WTC11 (cell line): Measurements from ENCODE around the gene GFOD1. TPM values are rescaled to one million over a fixed set of nuclear protein-coding genes. Genes with fewer than 3 reads are reported as not detected.

ENCODE experiments used
- ATAC-seq: fragments of 200-7000 bp; cut with Tn5 transposase; 2 replicates; pipeline ENCODE4 v1.10.0; 2021; ENCODE audit warnings: mild to moderate bottlenecking, moderate library complexity
- CTCF ChIA-PET: fragments of 300-600 bp; sonication (Branson Sonifier 250); formaldehyde crosslinking; loops from one replicate; lab custom pipeline; 2021; ENCODE audit warnings: antibody characterized with exemption; lab: Charles Lee
- POLR2A ChIA-PET: fragments of 350-600 bp; sonication (Branson Sonifier 250); formaldehyde crosslinking; loops from one replicate; lab custom pipeline; 2021; ENCODE audit warnings: antibody characterized with exemption; lab: Charles Lee
- DNase-seq: peaks from one replicate; pipeline ENCODE4 v3.0.0; 2021; ENCODE audit warnings: low spot score
- H3K27ac Mint-ChIP-seq: 2 replicates; pipeline ENCODE4 v1.8.0; 2021; ENCODE audit warnings: mixed read lengths
- H3K27me3 Mint-ChIP-seq: 2 replicates; pipeline ENCODE4 v1.8.0; 2021; ENCODE audit warnings: low read depth, mild to moderate bottlenecking, moderate library complexity, mixed read lengths
- H3K36me3 Mint-ChIP-seq: 2 replicates; pipeline ENCODE4 v1.8.0; 2021; ENCODE audit warnings: mixed read lengths
- H3K4me1 Mint-ChIP-seq: 2 replicates; pipeline ENCODE4 v1.8.0; 2022; ENCODE audit warnings: mixed read lengths
- H3K4me3 Mint-ChIP-seq: 2 replicates; pipeline ENCODE4 v1.8.0; 2021; ENCODE audit warnings: mild to moderate bottlenecking, moderate library complexity, mixed read lengths
- H3K9me3 Mint-ChIP-seq: 2 replicates; pipeline ENCODE4 v1.8.0; 2021; ENCODE audit warnings: mixed read lengths
- E2F4 ChIP-seq: sonication (generic); formaldehyde crosslinking; IDR thresholded peaks from 2 replicates; pipeline ENCODE4 v1.8.1; 2022; ENCODE audit warnings: low read depth, mild to moderate bottlenecking, moderate library complexity, missing genetic modification reagents, borderline replicate concordance
- ETV6 ChIP-seq: sonication (generic); formaldehyde crosslinking; IDR thresholded peaks from 2 replicates; pipeline ENCODE4 v1.8.1; 2022; ENCODE audit warnings: mild to moderate bottlenecking, missing genetic modification reagents
- FOXK1 ChIP-seq: sonication (generic); formaldehyde crosslinking; IDR thresholded peaks from 2 replicates; pipeline ENCODE4 v1.8.0; 2022; ENCODE audit warnings: mild to moderate bottlenecking, moderate library complexity, missing genetic modification reagents
- FOXP4 ChIP-seq: sonication (generic); formaldehyde crosslinking; IDR thresholded peaks from 2 replicates; pipeline ENCODE4 v1.8.0; 2022; ENCODE audit warnings: mild to moderate bottlenecking, missing genetic modification reagents
- GABPB1 ChIP-seq: sonication (generic); formaldehyde crosslinking; IDR thresholded peaks from 2 replicates; pipeline ENCODE4 v1.8.1; 2023; ENCODE audit warnings: mild to moderate bottlenecking, missing genetic modification reagents
- GRHL2 ChIP-seq: fragments of 250-450 bp; sonication (Bioruptor Pico); IDR thresholded peaks from 2 replicates; pipeline ENCODE4 v1.8.0; 2022; ENCODE audit warnings: mild to moderate bottlenecking, moderate library complexity; ENCODE audit not compliant: insufficient replicate concordance, severe bottlenecking
- IRF2 ChIP-seq: sonication (generic); formaldehyde crosslinking; IDR thresholded peaks from 2 replicates; pipeline ENCODE4 v1.8.0; 2022; ENCODE audit warnings: low read depth, missing genetic modification reagents, borderline replicate concordance
- JUN ChIP-seq: sonication (generic); formaldehyde crosslinking; IDR thresholded peaks from 2 replicates; pipeline ENCODE4 v1.8.0; 2023; ENCODE audit warnings: mild to moderate bottlenecking, missing genetic modification reagents
- MAX ChIP-seq: sonication (generic); formaldehyde crosslinking; IDR thresholded peaks from 2 replicates; pipeline ENCODE4 v1.8.0; 2022; ENCODE audit warnings: mild to moderate bottlenecking, missing genetic modification reagents
- MLX ChIP-seq: sonication (generic); formaldehyde crosslinking; IDR thresholded peaks from 2 replicates; pipeline ENCODE4 v1.8.1; 2023; ENCODE audit warnings: mild to moderate bottlenecking, missing genetic modification reagents, moderate library complexity
- RELA ChIP-seq: sonication (generic); formaldehyde crosslinking; IDR thresholded peaks from 2 replicates; pipeline ENCODE4 v1.8.1; 2022; ENCODE audit warnings: missing genetic modification reagents, mild to moderate bottlenecking, borderline replicate concordance
- SOX15 ChIP-seq: fragments of 250-450 bp; sonication (Bioruptor Pico); IDR thresholded peaks from 2 replicates; pipeline ENCODE4 v1.9.0; 2021; ENCODE audit warnings: mild to moderate bottlenecking
- SP1 ChIP-seq: sonication (generic); formaldehyde crosslinking; conservative IDR thresholded peaks from 2 replicates; pipeline ENCODE4 v1.8.1; 2022; ENCODE audit warnings: missing genetic modification reagents
- TCF7 ChIP-seq: sonication (generic); formaldehyde crosslinking; IDR thresholded peaks from 2 replicates; pipeline ENCODE4 v1.8.0; 2022; ENCODE audit warnings: mild to moderate bottlenecking, low read depth, missing genetic modification reagents, moderate library complexity
- TEAD4 ChIP-seq: sonication (generic); formaldehyde crosslinking; IDR thresholded peaks from 2 replicates; pipeline ENCODE4 v1.8.0; 2022; ENCODE audit warnings: mild to moderate bottlenecking, missing genetic modification reagents
- ZNF138 ChIP-seq: sonication (generic); formaldehyde crosslinking; conservative IDR thresholded peaks from 2 replicates; pipeline ENCODE4 v1.8.1; 2022; ENCODE audit warnings: mild to moderate bottlenecking, moderate library complexity, missing genetic modification reagents
- ZNF281 ChIP-seq: sonication (generic); formaldehyde crosslinking; IDR thresholded peaks from 2 replicates; pipeline ENCODE4 v1.8.0; 2023; ENCODE audit warnings: mild to moderate bottlenecking, missing genetic modification reagents
- total RNA-seq: library from RNA; stranded (reverse); gene quantifications from 3 replicates; pipeline ENCODE4 v1.2.3, GENCODE V29; 2021
- TF ChIP-seq, protein P1 (sequence below): sonication (generic); formaldehyde crosslinking; IDR thresholded peaks from 2 replicates; pipeline ENCODE4 v1.8.1; 2022; ENCODE audit warnings: mild to moderate bottlenecking, missing genetic modification reagents, moderate library complexity, borderline replicate concordance
- TF ChIP-seq, protein P2 (sequence below): sonication (generic); formaldehyde crosslinking; IDR thresholded peaks from 2 replicates; pipeline ENCODE4 v1.8.0; 2022; ENCODE audit warnings: mild to moderate bottlenecking, missing genetic modification reagents
- TF ChIP-seq, protein P3 (sequence below): sonication (generic); formaldehyde crosslinking; IDR thresholded peaks from 2 replicates; pipeline ENCODE4 v1.8.1; 2022; ENCODE audit warnings: low read depth, missing genetic modification reagents, borderline replicate concordance

The GFOD1 gene
- total RNA-seq, 1 experiment from 2014 or later, result 8.5 TPM

DNA sequence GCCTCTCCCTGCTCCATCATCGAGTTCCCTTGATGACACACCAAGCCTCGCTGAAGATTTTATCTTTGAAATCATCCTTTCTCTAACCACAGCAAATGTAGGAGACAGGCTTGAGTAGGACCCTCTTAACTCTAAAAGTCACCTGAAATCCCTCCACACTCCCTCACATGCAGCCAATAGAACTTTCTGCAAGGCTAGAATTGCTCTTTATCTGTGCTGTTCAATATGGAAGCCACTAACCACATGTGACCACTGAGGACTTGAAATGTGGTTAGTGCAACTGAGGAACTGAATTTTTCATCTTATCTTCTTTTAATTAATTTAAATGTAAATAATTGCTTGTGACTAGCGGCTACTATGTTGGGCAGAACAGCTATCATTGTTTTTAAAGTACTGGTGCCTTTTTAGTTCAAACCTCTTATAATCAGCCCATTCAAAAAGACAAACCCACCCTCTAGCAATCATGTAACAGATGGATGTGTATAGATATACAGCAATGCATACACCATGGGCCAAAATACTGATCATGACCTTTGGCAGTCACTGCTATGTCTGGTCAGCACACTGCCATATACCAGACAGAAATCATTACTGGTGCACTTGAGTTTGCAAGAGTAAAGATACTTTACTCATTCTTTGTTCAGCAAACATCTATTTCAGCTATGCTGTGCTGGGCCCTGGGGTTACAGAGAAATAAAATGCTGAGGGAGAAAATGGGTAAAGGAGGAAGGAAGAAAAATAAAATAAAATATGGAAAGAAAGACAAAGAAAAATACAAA lies 50.0 kb downstream of the GFOD1 start:
- no peaks in the 10 kb centered on the region for H3K27me3 Mint-ChIP-seq
- no peak for ATAC-seq
- POLR2A ChIA-PET, result no interaction called here
- no peak for TF ChIP-seq TEAD4
- TF ChIP-seq, protein P1, sequence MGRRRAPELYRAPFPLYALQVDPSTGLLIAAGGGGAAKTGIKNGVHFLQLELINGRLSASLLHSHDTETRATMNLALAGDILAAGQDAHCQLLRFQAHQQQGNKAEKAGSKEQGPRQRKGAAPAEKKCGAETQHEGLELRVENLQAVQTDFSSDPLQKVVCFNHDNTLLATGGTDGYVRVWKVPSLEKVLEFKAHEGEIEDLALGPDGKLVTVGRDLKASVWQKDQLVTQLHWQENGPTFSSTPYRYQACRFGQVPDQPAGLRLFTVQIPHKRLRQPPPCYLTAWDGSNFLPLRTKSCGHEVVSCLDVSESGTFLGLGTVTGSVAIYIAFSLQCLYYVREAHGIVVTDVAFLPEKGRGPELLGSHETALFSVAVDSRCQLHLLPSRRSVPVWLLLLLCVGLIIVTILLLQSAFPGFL, result no peak
- no peak for TF ChIP-seq FOXP4
- TF ChIP-seq, protein P2, sequence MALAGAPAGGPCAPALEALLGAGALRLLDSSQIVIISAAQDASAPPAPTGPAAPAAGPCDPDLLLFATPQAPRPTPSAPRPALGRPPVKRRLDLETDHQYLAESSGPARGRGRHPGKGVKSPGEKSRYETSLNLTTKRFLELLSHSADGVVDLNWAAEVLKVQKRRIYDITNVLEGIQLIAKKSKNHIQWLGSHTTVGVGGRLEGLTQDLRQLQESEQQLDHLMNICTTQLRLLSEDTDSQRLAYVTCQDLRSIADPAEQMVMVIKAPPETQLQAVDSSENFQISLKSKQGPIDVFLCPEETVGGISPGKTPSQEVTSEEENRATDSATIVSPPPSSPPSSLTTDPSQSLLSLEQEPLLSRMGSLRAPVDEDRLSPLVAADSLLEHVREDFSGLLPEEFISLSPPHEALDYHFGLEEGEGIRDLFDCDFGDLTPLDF, result no peak
- no peak for TF ChIP-seq GRHL2 (CRISPR knock-in tag)
- TF ChIP-seq TCF7, result no peak
- TF ChIP-seq RELA, result no peak
- TF ChIP-seq MLX (CRISPR knock-in tag), result no peak
- TF ChIP-seq ZNF138 (CRISPR knock-in tag), result no peak
- TF ChIP-seq, all 79 proteins: peak for 0
- Mint-ChIP-seq H3K4me3 (no peak overlapping the region), H3K4me1 (peaks cover 17% of the 10 kb centered on the region), H3K36me3 (no peaks in the 10 kb centered on the region), H3K27ac (no peak overlapping the region), H3K9me3 (no peaks in the 10 kb centered on the region)
- no peak for DNase-seq
- CTCF ChIA-PET, result interaction anchor here (0.6 to 1.2 kb wide), 2 partner anchors 10 to 136 kb away, joined by 3 read pairs; no protein-coding TSS in a partner anchor

- Mint-ChIP-seq H3K9me3 (no peaks in the 10 kb centered on the region), H3K4me1 (peaks cover 22% of the 10 kb centered on the region), H3K27me3 (no peaks in the 10 kb centered on the region), H3K27ac (no peak overlapping the region), H3K4me3 (no peak overlapping the region), H3K36me3 (no peaks in the 10 kb centered on the region)
- ChIA-PET POLR2A (no interaction called here), CTCF (interaction anchor here (1.2 to 1.3 kb wide), 2 partner anchors 9 to 102 kb away, joined by 3 read pairs; no protein-coding TSS in a partner anchor)
- DNase-seq (no peak), ATAC-seq (no peak)
- TF ChIP-seq, protein P3, sequence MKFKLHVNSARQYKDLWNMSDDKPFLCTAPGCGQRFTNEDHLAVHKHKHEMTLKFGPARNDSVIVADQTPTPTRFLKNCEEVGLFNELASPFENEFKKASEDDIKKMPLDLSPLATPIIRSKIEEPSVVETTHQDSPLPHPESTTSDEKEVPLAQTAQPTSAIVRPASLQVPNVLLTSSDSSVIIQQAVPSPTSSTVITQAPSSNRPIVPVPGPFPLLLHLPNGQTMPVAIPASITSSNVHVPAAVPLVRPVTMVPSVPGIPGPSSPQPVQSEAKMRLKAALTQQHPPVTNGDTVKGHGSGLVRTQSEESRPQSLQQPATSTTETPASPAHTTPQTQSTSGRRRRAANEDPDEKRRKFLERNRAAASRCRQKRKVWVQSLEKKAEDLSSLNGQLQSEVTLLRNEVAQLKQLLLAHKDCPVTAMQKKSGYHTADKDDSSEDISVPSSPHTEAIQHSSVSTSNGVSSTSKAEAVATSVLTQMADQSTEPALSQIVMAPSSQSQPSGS, result no peak
- TF ChIP-seq ZNF281 (CRISPR knock-in tag) (no peak), RELA (no peak), IRF2 (no peak), SP1 (CRISPR knock-in tag) (no peak), MAX (CRISPR knock-in tag) (no peak), FOXK1 (CRISPR knock-in tag) (no peak), SOX15 (CRISPR knock-in tag) (no peak), E2F4 (no peak), GABPB1 (CRISPR knock-in tag) (no peak), JUN (CRISPR knock-in tag) (no peak), ETV6 (CRISPR knock-in tag) (no peak)
These were observed 50.8 kb downstream of the GFOD1 start for GRCh38 chr6:13436399-13437217.
